ENCODE data around the gene SYT6. TPM values are rescaled to one million over a fixed set of nuclear protein-coding genes. Genes with fewer than 3 reads are reported as not detected.

Gene SYT6
- total RNA-seq, 1 experiment from 2014 or later = not detected

GRCh38 chr1:114090738-114091505, 62.7 kb downstream of the SYT6 start:
- H3K36me3 ChIP-seq (ENCODE audit: control insufficient read depth, insufficient read depth, low read length) = no peaks in the 10 kb centered on the region
- H3K9me3 ChIP-seq (ENCODE audit: control insufficient read depth, insufficient read depth, low read depth, low read length) = no peaks in the 10 kb centered on the region
- intact Hi-C loops (cut with micrococcal nuclease; ENCODE audit: unreplicated experiment) = no loop called here
- in situ Hi-C loops (cut with HindIII; ENCODE audit: low pct_unique_long_range_greater_than_20kb, low sequenced_read_pairs) = no loop called here
- ATAC-seq (no peak), DNase-seq (ENCODE audit: low read depth, low spot score) (no peak)
- H3K27ac ChIP-seq (ENCODE audit: low read length) = no peak overlapping the region
- H3K4me1 ChIP-seq (ENCODE audit: control insufficient read depth, insufficient read depth, low read length) = no peaks in the 10 kb centered on the region
- BruUV-seq (replicated peaks) = no TSS peak
- POLR2A ChIA-PET = interaction anchor here (0.7 kb wide), 1 partner anchor 99 kb away, joined by 3 read pairs; no protein-coding TSS in a partner anchor
- TF ChIP-seq CTCF (IDR thresholded peaks at IDR 0.05) (no peak), SIN3A (IDR thresholded peaks at IDR 0.05; ENCODE audit: borderline replicate concordance, insufficient read depth, low read depth, low read length) (no peak), REST (IDR thresholded peaks at IDR 0.05; ENCODE audit: insufficient read depth in 1 of 2, low read depth in 2 of 2, low read length in 1 of 2) (no peak), POLR2AphosphoS5 (IDR thresholded peaks at IDR 0.05; ENCODE audit: low read depth, low read length) (no peak), TCF7L2 (IDR thresholded peaks at IDR 0.05; ENCODE audit: low read depth, low read length) (no peak)
- peaks cover 5% of the 10 kb centered on the region; the same call in 1 of the 2 replicates for H3K27me3 ChIP-seq (ENCODE audit: control insufficient read depth, insufficient read depth, low read length)
- CTCF ChIA-PET = no interaction called here
- H3K4me3 ChIP-seq (ENCODE audit: low read depth in 2 of 2, low read length in 2 of 2) = no peak overlapping the region

GRCh38 chr1:114089502-114090138, 64.0 kb downstream of the SYT6 start:
- intact Hi-C loops (cut with micrococcal nuclease; ENCODE audit: unreplicated experiment) = no loop called here
- no peak overlapping the region for H3K4me3 ChIP-seq (ENCODE audit: low read depth in 2 of 2, low read length in 2 of 2)
- peaks cover 5% of the 10 kb centered on the region; the same call in 1 of the 2 replicates for H3K27me3 ChIP-seq (ENCODE audit: control insufficient read depth, insufficient read depth, low read length)
- ChIA-PET CTCF (no interaction called here), POLR2A (no interaction called here)
- BruUV-seq (replicated peaks) = no TSS peak
- DNase-seq (ENCODE audit: low read depth, low spot score) (no peak), ATAC-seq (no peak)
- no peaks in the 10 kb centered on the region for H3K9me3 ChIP-seq (ENCODE audit: control insufficient read depth, insufficient read depth, low read depth, low read length)
- H3K36me3 ChIP-seq (ENCODE audit: control insufficient read depth, insufficient read depth, low read length) = no peaks in the 10 kb centered on the region
- H3K4me1 ChIP-seq (ENCODE audit: control insufficient read depth, insufficient read depth, low read length) = no peaks in the 10 kb centered on the region
- TF ChIP-seq POLR2AphosphoS5 (IDR thresholded peaks at IDR 0.05; ENCODE audit: low read depth, low read length) (no peak), REST (IDR thresholded peaks at IDR 0.05; ENCODE audit: insufficient read depth in 1 of 2, low read depth in 2 of 2, low read length in 1 of 2) (no peak), SIN3A (IDR thresholded peaks at IDR 0.05; ENCODE audit: borderline replicate concordance, insufficient read depth, low read depth, low read length) (no peak), CTCF (IDR thresholded peaks at IDR 0.05) (no peak), TCF7L2 (IDR thresholded peaks at IDR 0.05; ENCODE audit: low read depth, low read length) (no peak)
- no peak overlapping the region for H3K27ac ChIP-seq (ENCODE audit: low read length)
- in situ Hi-C loops (cut with HindIII; ENCODE audit: low pct_unique_long_range_greater_than_20kb, low sequenced_read_pairs) = no loop called here

All from Panc1 (cell line).